GM18526 (cell line): ENCODE measurements around the gene SPRN.
A peak's percentile ranks its signal among the peaks of the same experiment; 100 is the strongest.

Experiments used
- POLR2A ChIP-seq: IDR thresholded peaks from 3 replicates; pipeline ENCODE4 v1.6.1; 2011; ENCODE audit not compliant: insufficient read length; ENCODE audit errors: extremely low read depth

SPRN gene

GRCh38 chr10:133379801-133380666 lies 44.4 kb downstream of the SPRN start:
- no peak for TF ChIP-seq POLR2A

DNA sequence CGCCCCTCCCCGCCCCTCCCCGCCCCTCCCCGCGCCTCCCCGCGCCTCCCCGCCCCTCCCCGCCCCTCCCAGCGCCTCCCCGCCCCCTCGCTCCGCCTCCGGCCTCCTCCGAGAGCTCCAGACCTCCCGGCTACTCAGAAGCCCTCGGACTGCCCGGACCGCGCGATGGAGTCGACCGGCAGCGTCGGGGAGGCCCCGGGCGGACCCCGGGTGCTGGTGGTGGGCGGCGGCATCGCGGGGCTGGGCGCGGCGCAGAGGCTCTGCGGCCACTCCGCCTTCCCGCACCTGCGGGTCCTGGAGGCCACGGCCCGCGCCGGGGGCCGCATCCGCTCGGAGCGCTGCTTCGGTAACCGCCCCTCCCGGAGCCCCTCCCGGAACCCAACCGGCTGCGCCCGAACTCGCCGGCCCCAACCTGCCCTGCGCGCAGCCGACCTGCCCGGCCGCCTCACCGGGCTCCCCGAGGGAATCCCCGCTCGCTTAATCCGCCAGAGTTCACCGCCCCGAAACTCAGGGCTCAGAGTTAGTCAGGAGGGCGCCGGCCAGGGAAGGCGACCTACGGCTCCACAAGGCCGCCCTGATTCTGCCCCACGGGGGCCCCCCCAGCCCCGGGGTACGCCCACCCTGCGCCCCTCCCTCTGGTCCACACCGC lies 45.1 kb downstream of the SPRN start, which contains the start of gene PAOX:
TSS of gene PAOX (plus strand) at position 111 of the 649 bp plus-strand sequence. CDS start at position 166, 55 bp downstream.
- TF ChIP-seq POLR2A, result peak; percentile 48

GRCh38 chr10:133378251-133379096 lies 46.0 kb downstream of the SPRN start:
- no peak for TF ChIP-seq POLR2A

GRCh38 chr10:133377818-133378250 lies 46.6 kb downstream of the SPRN start:
- no peak for TF ChIP-seq POLR2A

GRCh38 chr10:133377025-133377817 lies 47.2 kb downstream of the SPRN start:
- no peak for TF ChIP-seq POLR2A

DNA sequence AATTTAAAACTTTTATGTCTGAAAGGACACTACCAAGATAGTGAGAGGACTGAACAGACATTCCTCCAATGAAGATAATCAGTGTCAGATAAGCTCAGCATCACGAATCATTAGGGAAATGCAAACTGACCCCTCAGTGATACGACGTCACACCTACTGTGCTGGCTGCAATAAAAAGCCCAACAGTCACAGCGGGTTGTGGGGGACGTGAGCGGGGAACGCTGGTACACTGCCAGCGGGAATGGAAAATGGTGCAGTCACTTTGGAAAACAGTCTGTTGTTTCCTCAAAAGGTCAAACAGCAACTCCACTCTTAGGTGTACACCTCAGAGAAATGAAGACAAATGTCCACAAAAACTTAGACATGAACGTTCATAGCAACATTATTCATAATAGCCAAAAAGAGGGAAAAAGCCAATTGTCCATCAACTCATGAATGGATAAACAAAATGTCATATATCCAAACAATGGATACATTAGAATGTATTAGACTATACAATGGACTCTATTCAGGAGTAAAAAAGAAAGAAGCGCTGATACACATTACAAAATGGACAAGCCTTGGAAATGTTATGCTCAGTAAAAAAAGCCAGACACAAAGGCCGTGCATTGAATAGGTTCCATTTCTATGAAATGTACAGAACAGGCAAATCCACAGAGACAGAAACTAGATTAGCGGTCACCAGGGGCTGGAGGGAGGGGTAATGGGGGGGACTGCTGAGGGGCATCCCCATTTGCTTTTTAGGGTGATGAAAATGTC lies 48.9 kb downstream of the SPRN start:
- TF ChIP-seq POLR2A, result no peak

DNA sequence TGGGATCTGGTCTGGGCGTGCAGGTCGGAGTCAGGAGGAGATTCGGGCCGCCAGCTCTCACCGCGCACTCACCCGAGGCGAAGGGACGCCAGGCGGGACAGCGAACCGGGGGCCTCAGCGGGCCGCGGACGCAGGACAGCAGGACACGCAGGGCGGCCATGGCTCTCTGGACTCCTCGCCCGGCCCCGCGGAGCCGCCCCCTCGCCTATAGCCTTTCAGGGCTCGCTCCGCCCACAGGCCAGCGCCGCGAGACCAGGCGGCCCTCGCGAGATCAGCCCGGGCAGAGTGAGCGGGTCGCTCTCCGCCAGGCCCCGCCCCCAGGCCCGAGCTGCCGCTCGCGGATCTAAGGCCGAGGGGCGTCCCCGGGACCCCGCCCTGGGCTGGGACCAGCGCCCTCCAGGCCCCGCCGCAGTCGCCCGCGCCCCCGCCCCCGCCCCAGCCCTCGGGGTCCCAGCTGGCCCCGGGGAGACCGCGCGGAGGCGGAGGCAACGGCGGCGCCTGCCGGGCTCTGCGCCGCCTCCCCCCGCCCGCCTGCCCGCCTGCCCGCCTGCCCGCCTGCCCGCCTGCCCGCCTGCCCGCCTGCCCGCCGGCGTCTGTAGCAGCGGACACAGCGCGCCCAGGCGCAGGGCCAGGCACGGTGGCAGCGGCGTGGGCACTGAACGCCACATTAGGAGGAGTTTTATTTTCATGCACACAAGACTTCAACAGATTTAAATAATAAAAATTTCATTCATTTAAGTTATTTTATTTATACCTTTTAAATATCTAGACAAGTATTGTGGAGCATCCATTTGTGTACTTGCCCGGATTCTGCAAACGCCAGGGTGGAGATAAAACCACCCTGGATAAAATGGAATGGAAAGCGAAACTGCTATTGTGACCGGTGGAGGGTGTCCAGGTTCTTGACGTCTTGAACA lies 51.0 kb downstream of the SPRN start, which contains the start of gene ECHS1:
TSS of gene ECHS1 (minus strand) at position 181 of the 917 bp plus-strand sequence. CDS start at position 160, 21 bp downstream.
- peak; percentile 76 for TF ChIP-seq POLR2A

- TF ChIP-seq POLR2A, result no peak
Observed at GRCh38 chr10:133372507-133372906, 51.9 kb downstream of the SPRN start.
